PC-9 (cell line): Measurements from ENCODE around the gene MED20. TPM values are rescaled to one million over a fixed set of nuclear protein-coding genes. Genes with fewer than 3 reads are reported as not detected.

ENCODE experiments used
- BruUV-seq: library from RNA; stranded (reverse); fragments of 400-500 nt; replicated peaks from 2 replicates; lab custom pipeline; 2021; lab: Mats Ljungman, UMichigan
- CTCF ChIA-PET: fragments of 300-600 bp; sonication (Branson Sonifier 250); formaldehyde crosslinking; loops from one replicate; lab custom pipeline; 2022; ENCODE audit warnings: antibody characterized with exemption; lab: Charles Lee
- POLR2A ChIA-PET: fragments of 300-600 bp; sonication (Branson Sonifier 250); formaldehyde crosslinking; loops from one replicate; lab custom pipeline; 2022; ENCODE audit warnings: antibody characterized with exemption; ENCODE audit not compliant: unreplicated experiment; lab: Charles Lee
- DNase-seq, 2 experiments: peaks; one replicate each; pipeline versions ENCODE4 v3.0.0 to v3.0.0-alpha.2; 2015 to 2022; ENCODE audit warnings: mixed read lengths in 1 of 2
- H2AFZ ChIP-seq: fragments of 200-600 bp; sonication (generic); 2 replicates; pipeline ENCODE4 v1.8.1; 2017; ENCODE audit warnings: antibody characterized with exemption
- H3F3A ChIP-seq: fragments of 200-600 bp; sonication (generic); 2 replicates; pipeline ENCODE4 v1.8.1; 2017; ENCODE audit warnings: antibody characterized with exemption, mild to moderate bottlenecking, low read depth; ENCODE audit not compliant: insufficient read depth
- H3K27ac ChIP-seq: fragments of 200-600 bp; sonication (generic); 2 replicates; pipeline ENCODE4 v1.6.1; 2016; ENCODE audit warnings: mixed run types
- H3K27me3 ChIP-seq: fragments of 200-600 bp; sonication (generic); 2 replicates; pipeline ENCODE4 v1.6.1; 2016; ENCODE audit warnings: low read depth, mixed run types; ENCODE audit not compliant: insufficient read depth
- H3K36me3 ChIP-seq: fragments of 200-600 bp; sonication (generic); 2 replicates; pipeline ENCODE4 v1.6.1; 2016; ENCODE audit warnings: low read depth, mixed run types
- H3K4me1 ChIP-seq: fragments of 200-600 bp; sonication (generic); replicated peaks from 2 replicates; pipeline ENCODE4 v1.6.1; 2016; ENCODE audit warnings: mixed run types; ENCODE audit not compliant: insufficient read depth
- H3K4me2 ChIP-seq: fragments of 200-600 bp; sonication (generic); 2 replicates; pipeline ENCODE4 v1.6.1; 2017; ENCODE audit warnings: mixed run types
- H3K4me3 ChIP-seq: fragments of 200-600 bp; sonication (generic); 2 replicates; pipeline ENCODE4 v1.6.1; 2016; ENCODE audit warnings: mixed run types
- H3K79me2 ChIP-seq: fragments of 200-600 bp; sonication (generic); 2 replicates; pipeline ENCODE4 v1.6.1; 2017; ENCODE audit warnings: low read depth, mixed run types
- H3K9me2 ChIP-seq: fragments of 200-600 bp; sonication (generic); 2 replicates; pipeline ENCODE4 v1.8.1; 2017; ENCODE audit warnings: mild to moderate bottlenecking; ENCODE audit not compliant: insufficient read depth
- H3K9me3 ChIP-seq: fragments of 200-600 bp; sonication (generic); 2 replicates; pipeline ENCODE4 v1.8.1; 2016; ENCODE audit warnings: low read depth; ENCODE audit not compliant: insufficient read depth
- H4K20me1 ChIP-seq: fragments of 200-600 bp; sonication (generic); 2 replicates; pipeline ENCODE4 v1.8.1; 2017; ENCODE audit not compliant: insufficient read depth
- EZH2 ChIP-seq: fragments of 200-600 bp; sonication (generic); IDR thresholded peaks from 2 replicates; pipeline ENCODE4 v1.8.0; 2017; ENCODE audit warnings: antibody characterized with exemption, low read depth
- intact Hi-C: fragments of 100-400 bp; cut with micrococcal nuclease; formaldehyde crosslinking; loops from one replicate; pipeline ENCODE4 v1.10.0; 2022; ENCODE audit not compliant: unreplicated experiment
- total RNA-seq: library from RNA; stranded (reverse); gene quantifications from 2 replicates; pipeline ENCODE4 v1.2.3, GENCODE V29; 2021
- TF ChIP-seq, protein P1 (sequence below): fragments of 200-600 bp; sonication (generic); conservative IDR thresholded peaks from 2 replicates; pipeline ENCODE4 v1.6.1; 2017; ENCODE audit warnings: mixed run types, antibody characterized with exemption, mild to moderate bottlenecking, moderate library complexity

Gene MED20
- total RNA-seq, 1 experiment from 2014 or later: 45.8 TPM

DNA sequence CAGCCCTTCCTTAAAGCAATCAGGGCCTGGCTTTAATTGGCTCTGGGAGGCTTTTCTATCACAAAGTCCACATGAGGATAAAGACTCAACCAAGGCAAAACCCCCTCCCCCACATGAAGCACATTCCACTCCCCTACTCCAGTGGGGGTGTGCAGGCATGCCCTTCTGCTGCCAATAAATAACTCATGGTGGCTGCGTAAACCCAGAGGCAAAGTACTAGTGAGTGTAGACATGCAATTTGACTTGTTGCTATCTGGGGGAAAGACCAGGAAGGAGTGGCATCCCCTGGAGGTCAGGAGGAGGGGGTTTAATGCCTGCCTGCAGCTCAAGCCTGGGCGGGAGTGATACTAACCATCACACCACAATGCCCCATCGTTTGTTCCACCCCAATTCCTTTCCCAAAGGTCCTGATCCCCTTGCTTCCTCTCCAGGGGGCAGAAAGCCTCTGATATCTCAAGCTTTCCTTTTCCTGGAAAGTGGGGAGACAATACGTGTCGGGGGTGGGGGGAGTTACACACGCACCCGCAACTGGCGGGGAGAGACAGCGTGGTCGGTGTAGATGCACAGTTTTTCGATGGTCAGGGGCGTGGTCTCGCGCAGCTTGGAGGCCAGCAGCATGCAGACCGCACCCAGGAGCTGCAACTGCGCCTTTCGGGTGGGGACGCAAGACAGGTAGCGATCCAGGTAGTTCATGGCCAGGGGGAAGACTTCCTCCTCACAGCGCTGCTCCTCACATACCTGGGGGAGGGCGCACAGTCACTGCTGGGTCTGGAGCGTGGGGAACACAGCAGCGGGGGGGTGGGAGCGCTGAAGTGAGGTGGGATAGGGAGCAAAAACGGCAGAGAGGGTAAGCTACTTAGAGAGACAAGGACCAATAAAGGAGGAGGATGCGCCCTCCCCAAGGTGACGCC is 19.2 kb upstream of the MED20 start:
- TF ChIP-seq, protein P1, sequence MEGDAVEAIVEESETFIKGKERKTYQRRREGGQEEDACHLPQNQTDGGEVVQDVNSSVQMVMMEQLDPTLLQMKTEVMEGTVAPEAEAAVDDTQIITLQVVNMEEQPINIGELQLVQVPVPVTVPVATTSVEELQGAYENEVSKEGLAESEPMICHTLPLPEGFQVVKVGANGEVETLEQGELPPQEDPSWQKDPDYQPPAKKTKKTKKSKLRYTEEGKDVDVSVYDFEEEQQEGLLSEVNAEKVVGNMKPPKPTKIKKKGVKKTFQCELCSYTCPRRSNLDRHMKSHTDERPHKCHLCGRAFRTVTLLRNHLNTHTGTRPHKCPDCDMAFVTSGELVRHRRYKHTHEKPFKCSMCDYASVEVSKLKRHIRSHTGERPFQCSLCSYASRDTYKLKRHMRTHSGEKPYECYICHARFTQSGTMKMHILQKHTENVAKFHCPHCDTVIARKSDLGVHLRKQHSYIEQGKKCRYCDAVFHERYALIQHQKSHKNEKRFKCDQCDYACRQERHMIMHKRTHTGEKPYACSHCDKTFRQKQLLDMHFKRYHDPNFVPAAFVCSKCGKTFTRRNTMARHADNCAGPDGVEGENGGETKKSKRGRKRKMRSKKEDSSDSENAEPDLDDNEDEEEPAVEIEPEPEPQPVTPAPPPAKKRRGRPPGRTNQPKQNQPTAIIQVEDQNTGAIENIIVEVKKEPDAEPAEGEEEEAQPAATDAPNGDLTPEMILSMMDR: no peak
- no peak for TF ChIP-seq EZH2
- Histone ChIP-seq H3K9me2 (no peaks in the 10 kb centered on the region), H3K4me3 (peak overlapping the region; percentile 78), H3K4me1 (peaks cover 34% of the 10 kb centered on the region), H3K79me2 (peaks cover 15% of the 10 kb centered on the region), H3K27ac (no peak overlapping the region), H3F3A (peaks cover 39% of the 10 kb centered on the region), H3K36me3 (no peaks in the 10 kb centered on the region), H3K4me2 (peak overlapping the region; percentile 100), H4K20me1 (peaks cover 5% of the 10 kb centered on the region; the same call in 1 of the 2 replicates), H2AFZ (peak overlapping the region; percentile 85), H3K9me3 (no peaks in the 10 kb centered on the region), H3K27me3 (no peaks in the 10 kb centered on the region)
- BruUV-seq: no TSS peak
- peak; percentile 52 to 61 for DNase-seq
- intact Hi-C loops: loop anchor here (1.0 to 5.0 kb wide), 3 partner anchors 104 to 158 kb away; partner anchors contain the start of gene PRICKLE4
- ChIA-PET POLR2A (interaction anchor here (0.6 kb wide), 4 partner anchors 24 to 227 kb away, joined by 3 to 7 read pairs (median 6); no protein-coding TSS in a partner anchor), CTCF (interaction anchor here (0.6 to 0.9 kb wide), 3 partner anchors 19 to 155 kb away, joined by 3 to 5 read pairs (median 3); partner anchors contain the start of genes BYSL and MED20)

DNA sequence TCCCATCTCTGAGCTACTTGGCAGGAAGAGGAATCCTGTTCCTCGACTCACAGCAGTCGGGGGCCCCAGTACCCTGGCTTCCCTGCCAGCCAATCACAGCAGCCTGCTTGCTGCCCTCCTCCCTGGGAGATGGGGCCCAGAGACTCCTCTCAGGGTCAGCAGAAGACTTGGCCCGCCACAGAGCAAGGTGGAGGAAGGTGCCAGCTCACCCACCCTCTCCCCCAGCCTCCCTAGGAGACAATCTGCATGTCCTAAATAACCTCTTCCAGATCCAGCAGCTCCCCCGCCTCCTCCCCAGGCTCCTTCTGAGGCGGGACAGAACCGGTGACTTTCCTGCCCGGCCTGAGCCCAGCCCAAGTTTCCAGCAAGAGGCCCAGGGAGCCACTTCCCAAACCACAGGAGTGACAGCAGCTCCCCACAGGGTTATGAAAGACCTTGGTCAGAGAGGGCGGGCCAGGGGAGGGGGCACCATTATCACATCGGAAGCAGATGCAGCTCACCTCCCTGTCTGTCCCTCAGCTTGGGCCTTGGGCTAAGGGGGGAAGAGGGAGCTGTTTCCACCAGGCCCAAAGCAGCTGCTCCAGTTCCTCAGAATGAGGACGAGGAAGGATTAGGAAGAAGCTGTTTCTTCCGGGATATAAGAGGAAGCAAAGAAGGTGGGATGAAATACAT is 18.4 kb upstream of the MED20 start:
- H3K9me2 ChIP-seq: no peaks in the 10 kb centered on the region
- no TSS peak for BruUV-seq
- ChIA-PET CTCF (interaction anchor here (0.6 to 1.0 kb wide), 5 partner anchors 18 to 275 kb away, joined by 3 to 5 read pairs (median 3); partner anchors contain the start of genes BYSL and MED20), POLR2A (interaction anchor here (0.6 kb wide), 3 partner anchors 23 to 226 kb away, joined by 3 to 7 read pairs (median 6); no protein-coding TSS in a partner anchor)
- intact Hi-C loops: loop anchor here (5.0 kb wide), 2 partner anchors 137 to 157 kb away; partner anchors contain the start of gene PRICKLE4
- H3K79me2 ChIP-seq: peaks cover 15% of the 10 kb centered on the region
- H4K20me1 ChIP-seq: peaks cover 13% of the 10 kb centered on the region; the same call in 1 of the 2 replicates
- H3F3A ChIP-seq: peaks cover 47% of the 10 kb centered on the region
- H3K4me3 ChIP-seq: no peak overlapping the region
- H3K36me3 ChIP-seq: 0 out of 2 replicates have a peak, but pooled peaks cover 2% of the 10 kb centered on the region
- peak overlapping the region; percentile 100; the same call in 1 of the 2 replicates for H3K4me2 ChIP-seq
- no peak overlapping the region for H2AFZ ChIP-seq
- TF ChIP-seq EZH2: no peak
- TF ChIP-seq, protein P1: no peak
- no peak overlapping the region for H3K27ac ChIP-seq
- H3K9me3 ChIP-seq: no peaks in the 10 kb centered on the region
- no peaks in the 10 kb centered on the region for H3K27me3 ChIP-seq
- H3K4me1 ChIP-seq: peaks cover 34% of the 10 kb centered on the region
- DNase-seq: no peak
